Activated T-helper 2 cell treated with anti-CD3 and anti-CD28 coated beads, Interferon-gamma antibody, Interleukin-2, Interleukin-4, amounts not matched to agents 10 μg/mL and 5 μg/mL and 100 μg/mL, durations not matched to agents 14 hours and 24 hours and 36 hours (primary cell): ENCODE data around the gene LYSMD4. TPM values are rescaled to one million over a fixed set of nuclear protein-coding genes. Genes with fewer than 3 reads are reported as not detected.
"Not testable (repeated sequence)": the region's sequence is repeated elsewhere in the genome, so short reads cannot be mapped to it uniquely, and the experiment has no call there.

Source experiments
- DNase-seq: peaks from one replicate; pipeline ENCODE4 v3.0.0; 2021; ENCODE audit warnings: low spot score
- H3K27ac Mint-ChIP-seq: one replicate; pipeline ENCODE4 v1.8.0; 2021; ENCODE audit warnings: mixed read lengths
- H3K27me3 Mint-ChIP-seq: one replicate; pipeline ENCODE4 v1.8.0; 2021; ENCODE audit warnings: low read depth, mixed read lengths
- H3K36me3 Mint-ChIP-seq: one replicate; pipeline ENCODE4 v1.8.0; 2021; ENCODE audit warnings: low read depth, mixed read lengths
- H3K4me1 Mint-ChIP-seq: one replicate; pipeline ENCODE4 v1.8.0; 2021; ENCODE audit warnings: low read depth, mixed read lengths
- H3K4me3 Mint-ChIP-seq: one replicate; pipeline ENCODE4 v1.8.0; 2021; ENCODE audit warnings: low read depth, mild to moderate bottlenecking, moderate library complexity, mixed read lengths
- H3K9me3 Mint-ChIP-seq: one replicate; pipeline ENCODE4 v1.8.0; 2021; ENCODE audit warnings: mixed read lengths
- intact Hi-C: fragments of 100-400 bp; cut with micrococcal nuclease; formaldehyde crosslinking; loops from one replicate; pipeline ENCODE4 v1.15.1; 2023
- total RNA-seq: library from RNA; stranded (reverse); gene quantifications from 2 replicates; pipeline ENCODE4 v1.2.3, GENCODE V29; 2022

LYSMD4 gene
- total RNA-seq, result 6.8 and 7.6 TPM in 2 replicates

GRCh38 chr15:99733268-99734039 lies at the start of gene LYSMD4:
TSS of gene LYSMD4 (minus strand) at chr15:99733437. CDS start at chr15:99731999, 1,438 bp downstream.
- Mint-ChIP-seq H3K9me3 (no peaks in the 10 kb centered on the region), H3K4me1 (peaks cover 22% of the 10 kb centered on the region), H3K27me3 (no peaks in the 10 kb centered on the region), H3K4me3 (peak within 1 kb of the TSS; percentile 76), H3K36me3 (peaks cover 9% of the 10 kb centered on the region), H3K27ac (peak within 1 kb of the TSS; percentile 86)
- intact Hi-C loops, result loop anchor here (1.0 to 5.0 kb wide), 3 partner anchors 26 to 869 kb away; partner anchors contain the start of genes ASB7, LINS1 and LRRC28
- peak; percentile 96 for DNase-seq

DNA sequence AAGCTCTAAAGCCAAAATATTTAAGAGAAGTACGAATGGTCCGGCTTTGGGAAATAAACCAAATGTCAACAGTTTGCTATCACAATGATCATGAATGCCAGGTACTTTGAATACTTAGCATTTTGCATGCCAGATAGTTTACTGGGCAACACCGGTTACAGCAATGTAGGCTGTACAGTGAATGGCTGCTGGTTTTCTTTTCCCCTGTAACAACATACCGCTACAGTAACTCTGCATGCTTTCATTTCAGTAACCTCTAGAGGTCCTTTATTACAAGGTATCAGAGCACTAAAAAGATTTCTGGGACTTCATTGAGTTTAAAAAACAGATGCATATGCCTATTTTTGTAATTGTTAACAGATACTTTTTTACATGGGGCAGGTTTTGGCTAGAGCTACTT lies 48.8 kb upstream of the LYSMD4 start:
- DNase-seq, H3K9me3 Mint-ChIP-seq, H3K4me3 Mint-ChIP-seq, H3K27me3 Mint-ChIP-seq, H3K36me3 Mint-ChIP-seq, intact Hi-C loops, H3K4me1 Mint-ChIP-seq, H3K27ac Mint-ChIP-seq: not testable (repeated sequence)

DNA sequence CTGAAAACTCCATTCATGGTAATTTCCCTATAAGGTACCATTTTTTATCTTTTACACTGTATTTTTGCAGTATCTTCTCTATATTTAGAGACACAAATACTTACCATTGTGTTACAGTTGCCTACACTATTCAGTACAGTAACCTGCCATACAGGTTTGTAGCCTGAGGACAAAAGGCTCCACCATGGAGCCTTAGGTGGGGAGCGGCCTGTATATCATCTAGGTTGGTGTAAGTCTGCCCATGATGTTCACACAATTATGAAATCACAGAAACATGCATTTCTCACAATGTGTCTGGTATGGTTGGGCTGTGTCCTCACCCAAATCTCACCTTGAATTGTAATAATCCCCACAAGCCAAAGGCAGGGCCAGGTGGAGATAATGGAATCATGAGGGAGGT lies 43.9 kb upstream of the LYSMD4 start:
- no peak for DNase-seq
- no peak overlapping the region for H3K4me3 Mint-ChIP-seq
- no peaks in the 10 kb centered on the region for H3K9me3 Mint-ChIP-seq
- H3K27me3 Mint-ChIP-seq, result peaks cover 9% of the 10 kb centered on the region
- H3K27ac Mint-ChIP-seq, result no peak overlapping the region
- no peaks in the 10 kb centered on the region for H3K4me1 Mint-ChIP-seq
- no peaks in the 10 kb centered on the region for H3K36me3 Mint-ChIP-seq
- intact Hi-C loops, result no loop called here

GRCh38 chr15:99764522-99764921 lies 31.3 kb upstream of the LYSMD4 start:
- peaks cover 11% of the 10 kb centered on the region for H3K27me3 Mint-ChIP-seq
- H3K36me3 Mint-ChIP-seq, result no peaks in the 10 kb centered on the region
- no peaks in the 10 kb centered on the region for H3K9me3 Mint-ChIP-seq
- no peak overlapping the region for H3K4me3 Mint-ChIP-seq
- H3K4me1 Mint-ChIP-seq, result no peaks in the 10 kb centered on the region
- no peak overlapping the region for H3K27ac Mint-ChIP-seq
- intact Hi-C loops, result no loop called here
- no peak for DNase-seq

DNA sequence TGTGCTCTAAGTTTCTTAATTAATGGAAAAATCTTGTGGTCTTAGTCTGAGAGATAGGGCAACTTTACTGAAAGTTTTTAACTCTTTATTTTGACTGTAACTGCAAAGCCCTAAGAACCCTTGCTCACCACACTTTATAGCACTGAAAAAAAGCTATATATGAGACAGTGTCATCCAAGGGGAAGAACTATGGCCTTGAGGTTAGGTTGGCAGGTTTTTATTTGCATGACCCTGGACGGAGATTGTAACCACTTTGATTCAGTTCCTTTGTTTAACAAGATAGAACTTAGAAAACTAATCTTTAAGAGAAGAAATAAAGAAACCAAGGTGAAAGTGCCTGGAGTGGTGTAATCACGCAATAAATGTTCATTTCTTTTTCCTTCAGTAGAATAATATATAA lies 30.6 kb upstream of the LYSMD4 start:
- intact Hi-C loops, result no loop called here
- no peaks in the 10 kb centered on the region for H3K36me3 Mint-ChIP-seq
- H3K4me3 Mint-ChIP-seq, result no peak overlapping the region
- no peaks in the 10 kb centered on the region for H3K4me1 Mint-ChIP-seq
- no peak for DNase-seq
- H3K27ac Mint-ChIP-seq, result no peak overlapping the region
- no peaks in the 10 kb centered on the region for H3K9me3 Mint-ChIP-seq
- H3K27me3 Mint-ChIP-seq, result peaks cover 11% of the 10 kb centered on the region

DNA sequence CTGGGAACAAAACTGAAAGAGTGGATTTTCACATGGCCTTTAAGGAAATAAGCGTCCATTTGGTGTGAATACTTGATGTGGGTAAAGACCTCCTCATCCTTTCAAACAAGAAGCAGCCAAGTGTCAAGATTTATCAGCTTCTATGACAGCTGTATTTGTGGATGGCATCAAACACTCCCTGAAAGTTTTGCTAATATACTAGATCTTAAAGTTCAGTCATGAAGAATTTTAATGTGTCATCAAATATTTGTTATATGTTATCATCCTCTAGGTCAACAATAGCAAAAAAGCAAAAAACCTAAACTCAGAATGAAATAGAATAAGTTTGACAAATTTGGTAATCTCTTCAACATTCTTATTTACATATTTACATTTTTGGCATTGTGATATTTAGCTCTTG lies 29.1 kb upstream of the LYSMD4 start:
- Mint-ChIP-seq H3K27me3 (peaks cover 15% of the 10 kb centered on the region), H3K36me3 (no peaks in the 10 kb centered on the region), H3K9me3 (no peaks in the 10 kb centered on the region), H3K4me3 (no peak overlapping the region), H3K27ac (no peak overlapping the region), H3K4me1 (no peaks in the 10 kb centered on the region)
- no peak for DNase-seq
- intact Hi-C loops, result no loop called here

DNA sequence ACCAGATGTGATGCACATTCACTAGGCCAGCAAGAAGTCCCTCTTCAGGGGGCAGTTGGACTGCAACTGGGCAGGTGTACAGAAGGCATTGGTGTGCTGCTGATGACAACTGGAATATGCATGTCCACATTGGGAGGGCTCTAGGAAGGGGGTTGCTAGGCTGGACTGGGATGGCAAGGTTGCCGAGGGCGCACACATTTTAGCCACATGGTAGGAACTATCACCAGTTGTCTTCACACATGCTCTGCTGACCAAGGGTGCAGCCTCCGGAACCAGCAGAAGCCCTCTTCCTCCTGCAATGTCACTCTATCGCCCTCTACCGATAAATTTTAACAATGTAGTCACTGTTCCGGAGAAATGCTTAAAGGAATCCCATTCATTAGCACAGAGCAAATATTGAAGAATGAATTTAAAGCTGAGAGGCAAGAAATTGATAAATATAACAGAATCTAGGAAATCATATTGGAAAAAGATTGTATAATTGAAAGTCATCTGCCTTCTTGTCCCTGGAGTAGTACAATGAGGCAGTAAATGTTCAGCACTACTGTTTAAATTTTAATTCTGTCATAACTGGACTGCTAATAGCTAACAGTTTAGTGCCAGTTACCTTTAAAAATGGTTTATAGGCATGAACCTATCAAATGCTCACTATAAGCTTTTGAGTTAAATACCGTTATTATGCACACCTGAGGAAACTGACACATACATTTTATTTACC lies 22.6 kb upstream of the LYSMD4 start:
- H3K9me3 Mint-ChIP-seq, result no peaks in the 10 kb centered on the region
- peak; percentile 22 for DNase-seq
- no peaks in the 10 kb centered on the region for H3K4me1 Mint-ChIP-seq
- no peaks in the 10 kb centered on the region for H3K36me3 Mint-ChIP-seq
- H3K27me3 Mint-ChIP-seq, result peaks cover 7% of the 10 kb centered on the region
- intact Hi-C loops, result loop anchor here (1.0 to 10.0 kb wide), 4 partner anchors 49 to 651 kb away; partner anchors contain the start of gene SYNM
- H3K4me3 Mint-ChIP-seq, result no peak overlapping the region
- H3K27ac Mint-ChIP-seq, result no peak overlapping the region

GRCh38 chr15:99753066-99753465 lies 19.8 kb upstream of the LYSMD4 start:
- H3K36me3 Mint-ChIP-seq, result no peaks in the 10 kb centered on the region
- peaks cover 4% of the 10 kb centered on the region for H3K4me1 Mint-ChIP-seq
- no peak overlapping the region for H3K4me3 Mint-ChIP-seq
- H3K27ac Mint-ChIP-seq, result no peak overlapping the region
- intact Hi-C loops, result loop anchor here (10.0 kb wide), 1 partner anchor 648 kb away; the partner anchor contains the start of gene SYNM
- peaks cover 3% of the 10 kb centered on the region for H3K27me3 Mint-ChIP-seq
- no peak for DNase-seq
- H3K9me3 Mint-ChIP-seq, result no peaks in the 10 kb centered on the region

- Mint-ChIP-seq H3K36me3 (no peaks in the 10 kb centered on the region), H3K4me1 (peaks cover 4% of the 10 kb centered on the region), H3K9me3 (no peaks in the 10 kb centered on the region), H3K27me3 (peaks cover 1% of the 10 kb centered on the region), H3K4me3 (no peak overlapping the region), H3K27ac (no peak overlapping the region)
- no peak for DNase-seq
- intact Hi-C loops, result loop anchor here (10.0 kb wide), 1 partner anchor 648 kb away; the partner anchor contains the start of gene SYNM
Observed at GRCh38 chr15:99752556-99752955, 19.3 kb upstream of the LYSMD4 start.

GRCh38 chr15:99750326-99750725 lies 17.1 kb upstream of the LYSMD4 start:
- H3K9me3 Mint-ChIP-seq, DNase-seq, H3K27me3 Mint-ChIP-seq, H3K4me1 Mint-ChIP-seq, H3K36me3 Mint-ChIP-seq, H3K4me3 Mint-ChIP-seq, H3K27ac Mint-ChIP-seq: not testable (repeated sequence)
- intact Hi-C loops, result loop anchor here (10.0 kb wide), 1 partner anchor 646 kb away; the partner anchor contains the start of gene SYNM

GRCh38 chr15:99749386-99749785 lies 16.1 kb upstream of the LYSMD4 start:
- Mint-ChIP-seq H3K27me3 (peaks cover 6% of the 10 kb centered on the region), H3K4me1 (peaks cover 4% of the 10 kb centered on the region), H3K4me3 (no peak overlapping the region), H3K9me3 (no peaks in the 10 kb centered on the region), H3K27ac (no peak overlapping the region), H3K36me3 (no peaks in the 10 kb centered on the region)
- no peak for DNase-seq
- intact Hi-C loops, result no loop called here

- H3K36me3 Mint-ChIP-seq, result no peaks in the 10 kb centered on the region
- DNase-seq, result no peak
- no peak overlapping the region for H3K27ac Mint-ChIP-seq
- H3K4me3 Mint-ChIP-seq, result no peak overlapping the region
- H3K9me3 Mint-ChIP-seq, result no peaks in the 10 kb centered on the region
- peaks cover 7% of the 10 kb centered on the region for H3K4me1 Mint-ChIP-seq
- intact Hi-C loops, result no loop called here
- H3K27me3 Mint-ChIP-seq, result peaks cover 6% of the 10 kb centered on the region
Observed at GRCh38 chr15:99745370-99746086, 12.3 kb upstream of the LYSMD4 start.
